Common myeloid progenitor, CD34-positive (primary cell): ENCODE results near the gene GGT6.

Experiments
- CTCF ChIA-PET: fragments of 350-600 bp; sonication (Branson Sonifier 250); formaldehyde crosslinking; loops from one replicate; lab custom pipeline; 2021; ENCODE audit warnings: antibody characterized with exemption; lab: Charles Lee
- POLR2A ChIA-PET: fragments of 350-600 bp; sonication (Branson Sonifier 250); formaldehyde crosslinking; loops from one replicate; lab custom pipeline; 2021; ENCODE audit warnings: antibody characterized with exemption; lab: Charles Lee
- DNase-seq, 3 donors: peaks; one replicate each; pipeline versions ENCODE4 v3.0.0 to v3.0.0-alpha.2; 2013
- H3K27ac ChIP-seq, 2 experiments: 1 replicate in 1 of 2; 2 replicates in 1 of 2; pipeline ENCODE4 v1.7.0; 2013; ENCODE audit warnings: inconsistent platforms in 2 of 2, low read length in 2 of 2, mild to moderate bottlenecking in 2 of 2, low read depth in 1 of 2, moderate library complexity in 1 of 2; ENCODE audit not compliant: severe bottlenecking in 2 of 2, insufficient read depth in 1 of 2, poor library complexity in 1 of 2
- H3K27me3 ChIP-seq, 5 experiments: replicated peaks in 2 of 5; 1 replicate in 3 of 5; 2 replicates in 2 of 5; pipeline versions ENCODE4 v1.6.1 to v1.7.0; 2013; ENCODE audit warnings: low read length in 4 of 5, mild to moderate bottlenecking in 2 of 5, moderate library complexity in 2 of 5, inconsistent platforms in 1 of 5; ENCODE audit not compliant: insufficient read depth in 5 of 5, control insufficient read depth in 4 of 5
- H3K36me3 ChIP-seq, 4 experiments: 1 replicate in 2 of 4; 2 replicates in 2 of 4; pipeline versions ENCODE4 v1.6.1 to v1.7.0; 2013; ENCODE audit warnings: low read length in 3 of 4, control low read depth in 1 of 4, mild to moderate bottlenecking in 1 of 4; ENCODE audit not compliant: control insufficient read depth in 4 of 4, insufficient read depth in 4 of 4
- H3K4me1 ChIP-seq, 4 experiments: 1 replicate in 3 of 4; 2 replicates in 1 of 4; pipeline versions ENCODE4 v1.6.1 to v1.7.1; 2013; ENCODE audit warnings: low read length in 3 of 4, mild to moderate bottlenecking in 3 of 4, control low read depth in 1 of 4, inconsistent platforms in 1 of 4, moderate library complexity in 1 of 4; ENCODE audit not compliant: control insufficient read depth in 4 of 4, insufficient read depth in 4 of 4; ENCODE audit errors: control extremely low read depth in 1 of 4
- H3K4me3 ChIP-seq, 7 experiments: 1 replicate in 4 of 7; 2 replicates in 3 of 7; pipeline versions ENCODE4 v1.5.1 to v1.7.0; 2013; ENCODE audit warnings: mild to moderate bottlenecking in 7 of 7, low read length in 6 of 7, moderate library complexity in 6 of 7, inconsistent platforms in 2 of 7, low read depth in 2 of 7, control low read depth in 1 of 7; ENCODE audit not compliant: insufficient read depth in 4 of 7, control insufficient read depth in 1 of 7; ENCODE audit errors: extremely low read depth in 1 of 7
- H3K9me3 ChIP-seq, 5 experiments: 1 replicate in 4 of 5; 2 replicates in 1 of 5; pipeline versions ENCODE4 v1.6.1 to v1.7.1; 2013; ENCODE audit warnings: low read length in 4 of 5, mild to moderate bottlenecking in 2 of 5, inconsistent platforms in 1 of 5, low read depth in 1 of 5, moderate library complexity in 1 of 5; ENCODE audit not compliant: control insufficient read depth in 4 of 5, insufficient read depth in 2 of 5; ENCODE audit errors: control extremely low read depth in 1 of 5
- WGBS: methylation state at CpG from one replicate; pipeline ENCODE4 v1.1.5; 2013; ENCODE audit not compliant: insufficient coverage; 5-methylcytosine and 5-hydroxymethylcytosine counted together

Gene GGT6

GRCh38 chr17:4520060-4520893 is 40.1 kb downstream of the GGT6 start:
- 89% methylated on average over 10 of the region's 19 CpGs for WGBS
- peaks cover 0 to 7% (median 0%) of the 10 kb centered on the region in 4 experiments for H3K4me1 ChIP-seq
- no peak overlapping the region for H3K27ac ChIP-seq
- H3K9me3 ChIP-seq, result no peaks in the 10 kb centered on the region
- no peak overlapping the region for H3K4me3 ChIP-seq
- H3K27me3 ChIP-seq, result no peaks in the 10 kb centered on the region
- POLR2A ChIA-PET, result no interaction called here
- CTCF ChIA-PET, result interaction anchor here (1.0 to 1.5 kb wide), 3 partner anchors 12 to 23 kb away, joined by 3 to 4 read pairs (median 4); no protein-coding TSS in a partner anchor
- H3K36me3 ChIP-seq, result peaks cover 7 to 74% (median 43%) of the 10 kb centered on the region in 4 experiments
- no peak for DNase-seq

GRCh38 chr17:4519361-4519788 is 41.0 kb downstream of the GGT6 start:
- ChIA-PET CTCF (interaction anchor here (1.0 to 1.5 kb wide), 3 partner anchors 11 to 22 kb away, joined by 3 to 4 read pairs (median 4); no protein-coding TSS in a partner anchor), POLR2A (no interaction called here)
- DNase-seq, result no peak
- no peaks in the 10 kb centered on the region for H3K27me3 ChIP-seq
- H3K9me3 ChIP-seq, result no peaks in the 10 kb centered on the region
- H3K4me1 ChIP-seq, result peaks cover 0 to 7% (median 0%) of the 10 kb centered on the region in 4 experiments
- no peak overlapping the region for H3K4me3 ChIP-seq
- H3K36me3 ChIP-seq, result peaks cover 7 to 72% (median 42%) of the 10 kb centered on the region in 4 experiments
- no peak overlapping the region for H3K27ac ChIP-seq
- WGBS, result 93% methylated on average over 10 of the region's 14 CpGs

GRCh38 chr17:4518901-4519300 is 41.5 kb downstream of the GGT6 start:
- CTCF ChIA-PET, result interaction anchor here (1.3 kb wide), 1 partner anchor 11 kb away, joined by 4 read pairs; no protein-coding TSS in a partner anchor
- 94% methylated on average over 9 of the region's 10 CpGs for WGBS
- H3K27ac ChIP-seq, result no peak overlapping the region

GRCh38 chr17:4516735-4517134 is 43.6 kb downstream of the GGT6 start:
- WGBS, result 100% methylated on average over 7 of the region's 11 CpGs
- ChIA-PET POLR2A (interaction anchor here (0.6 kb wide), 1 partner anchor 91 kb away, joined by 3 read pairs; no protein-coding TSS in a partner anchor), CTCF (interaction anchor here (1.5 to 2.5 kb wide), 3 partner anchors 8 to 96 kb away, joined by 4 to 9 read pairs (median 4); no protein-coding TSS in a partner anchor)
- no peak for DNase-seq
- no peak overlapping the region for H3K27ac ChIP-seq
- H3K9me3 ChIP-seq, result no peaks in the 10 kb centered on the region
- no peaks in the 10 kb centered on the region for H3K27me3 ChIP-seq
- H3K4me1 ChIP-seq, result peaks cover 0 to 8% (median 6%) of the 10 kb centered on the region in 4 experiments
- H3K36me3 ChIP-seq, result peaks cover 7 to 79% (median 35%) of the 10 kb centered on the region in 4 experiments
- no peak overlapping the region for H3K4me3 ChIP-seq

More at GRCh38 chr17:4518901-4519300, 41.5 kb downstream of the GGT6 start:
- Histone ChIP-seq H3K4me1 (peaks cover 0 to 7% (median 0%) of the 10 kb centered on the region in 4 experiments), H3K9me3 (no peaks in the 10 kb centered on the region), H3K27me3 (no peaks in the 10 kb centered on the region), H3K36me3 (peaks cover 7 to 73% (median 41%) of the 10 kb centered on the region in 4 experiments), H3K4me3 (no peak overlapping the region)
- no peak for DNase-seq
- POLR2A ChIA-PET, result no interaction called here

DNA sequence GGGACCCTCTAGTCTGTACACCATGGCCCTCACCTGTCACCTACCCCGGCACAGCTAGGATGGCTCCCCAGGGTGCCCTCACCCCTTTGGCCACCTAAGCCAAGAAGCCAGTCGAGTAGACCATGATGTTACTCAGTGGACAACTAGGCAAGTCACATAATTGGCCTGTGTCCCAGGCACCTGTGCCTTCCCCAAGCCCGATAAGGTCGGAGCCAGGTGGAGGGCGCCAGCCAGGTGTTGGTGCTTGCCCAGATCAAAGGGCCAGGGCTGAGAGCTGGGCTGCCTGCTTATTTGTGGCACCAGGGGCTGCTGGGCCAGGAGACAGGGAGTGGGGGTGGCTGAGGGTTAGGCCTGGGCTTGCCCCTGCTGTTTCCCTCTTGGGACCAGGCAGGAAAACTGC is 44.9 kb downstream of the GGT6 start:
- DNase-seq, result no peak
- Histone ChIP-seq H3K36me3 (peaks cover 5 to 75% (median 28%) of the 10 kb centered on the region in 4 experiments), H3K4me1 (peaks cover 0 to 20% (median 18%) of the 10 kb centered on the region in 4 experiments), H3K27me3 (no peaks in the 10 kb centered on the region), H3K27ac (no peak overlapping the region), H3K9me3 (no peaks in the 10 kb centered on the region), H3K4me3 (no peak overlapping the region)
- 98% methylated on average over 5 of the region's 5 CpGs for WGBS
- ChIA-PET CTCF (interaction anchor here (1.6 to 2.5 kb wide), 2 partner anchors 10 to 95 kb away, joined by 4 to 9 read pairs; no protein-coding TSS in a partner anchor), POLR2A (no interaction called here)

- Histone ChIP-seq H3K9me3 (no peaks in the 10 kb centered on the region), H3K27me3 (no peaks in the 10 kb centered on the region), H3K4me3 (no peak overlapping the region), H3K4me1 (peaks cover 0 to 27% (median 25%) of the 10 kb centered on the region in 4 experiments), H3K27ac (no peak overlapping the region), H3K36me3 (peaks cover 5 to 77% (median 23%) of the 10 kb centered on the region in 4 experiments)
- ChIA-PET POLR2A (no interaction called here), CTCF (interaction anchor here (1.2 kb wide), 1 partner anchor 35 kb away, joined by 3 read pairs; no protein-coding TSS in a partner anchor)
- 97% methylated on average over 11 of the region's 11 CpGs for WGBS
- no peak for DNase-seq
Observed at GRCh38 chr17:4514779-4515178, 45.6 kb downstream of the GGT6 start.
